Smooth muscle cell (in vitro differentiated cells): Measurements from ENCODE around the gene GALNT1. TPM values are rescaled to one million over a fixed set of nuclear protein-coding genes. Genes with fewer than 3 reads are reported as not detected.

ENCODE experiments used
- DNase-seq: peaks from one replicate; lab custom pipeline; 2025; ENCODE audit not compliant: unreplicated experiment; lab: John Stamatoyannopoulos, UW
- H2AFZ ChIP-seq: fragments of 200-600 bp; sonication (generic); 2 replicates; pipeline ENCODE4 v1.6.0; 2016; ENCODE audit warnings: antibody characterized with exemption, low read depth, mild to moderate bottlenecking
- H3F3A ChIP-seq: fragments of 200-600 bp; sonication (generic); 2 replicates; pipeline ENCODE4 v1.6.0; 2017; ENCODE audit warnings: antibody characterized with exemption, low read depth
- H3K27ac ChIP-seq: fragments of 200-600 bp; sonication (generic); 2 replicates; pipeline ENCODE4 v1.5.1; 2016; ENCODE audit warnings: low read depth, mild to moderate bottlenecking
- H3K27me3 ChIP-seq: fragments of 200-600 bp; sonication (generic); 2 replicates; pipeline ENCODE4 v1.6.1; 2016; ENCODE audit warnings: low read depth, mild to moderate bottlenecking
- H3K36me3 ChIP-seq: fragments of 200-600 bp; sonication (generic); 2 replicates; pipeline ENCODE4 v1.5.1; 2016; ENCODE audit warnings: low read depth
- H3K4me1 ChIP-seq: fragments of 200-600 bp; sonication (generic); 2 replicates; pipeline ENCODE4 v1.5.1; 2016; ENCODE audit warnings: low read depth
- H3K4me2 ChIP-seq: fragments of 200-600 bp; sonication (generic); 2 replicates; pipeline ENCODE4 v1.6.0; 2016; ENCODE audit warnings: mild to moderate bottlenecking
- H3K4me3 ChIP-seq: fragments of 200-600 bp; sonication (generic); 2 replicates; pipeline ENCODE4 v1.5.1; 2016; ENCODE audit warnings: mild to moderate bottlenecking
- H3K79me2 ChIP-seq: fragments of 200-600 bp; sonication (generic); 2 replicates; pipeline ENCODE4 v1.6.0; 2016; ENCODE audit warnings: low read depth, mild to moderate bottlenecking
- H3K9ac ChIP-seq: fragments of 200-600 bp; sonication (generic); 2 replicates; pipeline ENCODE4 v1.6.0; 2016; ENCODE audit warnings: low read depth
- H3K9me3 ChIP-seq: fragments of 200-600 bp; sonication (generic); replicated peaks from 2 replicates; pipeline ENCODE4 v1.5.1; 2016; ENCODE audit warnings: low read depth
- H4K20me1 ChIP-seq: fragments of 200-600 bp; sonication (generic); 2 replicates; pipeline ENCODE4 v1.6.0; 2016; ENCODE audit warnings: low read depth
- WGBS: methylation state at CpG from one replicate; pipeline ENCODE4 v1.1.7; 2016; ENCODE audit warnings: low lambda C conversion rate; 5-methylcytosine and 5-hydroxymethylcytosine counted together
- polyA plus RNA-seq: library from polyadenylated mRNA; unstranded; fragments of >200 nt; fragmentation: Nextera tagmentation; extraction: Ambion mirVana; gene quantifications from 2 replicates; pipeline ENCODE4 v1.2.1, GENCODE V29; 2016
- total RNA-seq: library from RNA; depleted of rRNA; stranded (reverse); fragments of >200 nt; gene quantifications from 2 replicates; pipeline ENCODE4 v1.2.3, GENCODE V29; 2014
- TF ChIP-seq, protein P1 (sequence below): fragments of 200-600 bp; sonication (generic); IDR thresholded peaks from 2 replicates; pipeline ENCODE4 v1.5.1; 2017; ENCODE audit warnings: borderline replicate concordance, mild to moderate bottlenecking, antibody characterized with exemption; ENCODE audit not compliant: insufficient read depth, poor library complexity, severe bottlenecking

The GALNT1 gene
- total and polyA plus RNA-seq, 2 experiments from 2014 or later: 151 to 195 TPM

- H3F3A ChIP-seq: no peaks in the 10 kb centered on the region
- TF ChIP-seq, protein P1, sequence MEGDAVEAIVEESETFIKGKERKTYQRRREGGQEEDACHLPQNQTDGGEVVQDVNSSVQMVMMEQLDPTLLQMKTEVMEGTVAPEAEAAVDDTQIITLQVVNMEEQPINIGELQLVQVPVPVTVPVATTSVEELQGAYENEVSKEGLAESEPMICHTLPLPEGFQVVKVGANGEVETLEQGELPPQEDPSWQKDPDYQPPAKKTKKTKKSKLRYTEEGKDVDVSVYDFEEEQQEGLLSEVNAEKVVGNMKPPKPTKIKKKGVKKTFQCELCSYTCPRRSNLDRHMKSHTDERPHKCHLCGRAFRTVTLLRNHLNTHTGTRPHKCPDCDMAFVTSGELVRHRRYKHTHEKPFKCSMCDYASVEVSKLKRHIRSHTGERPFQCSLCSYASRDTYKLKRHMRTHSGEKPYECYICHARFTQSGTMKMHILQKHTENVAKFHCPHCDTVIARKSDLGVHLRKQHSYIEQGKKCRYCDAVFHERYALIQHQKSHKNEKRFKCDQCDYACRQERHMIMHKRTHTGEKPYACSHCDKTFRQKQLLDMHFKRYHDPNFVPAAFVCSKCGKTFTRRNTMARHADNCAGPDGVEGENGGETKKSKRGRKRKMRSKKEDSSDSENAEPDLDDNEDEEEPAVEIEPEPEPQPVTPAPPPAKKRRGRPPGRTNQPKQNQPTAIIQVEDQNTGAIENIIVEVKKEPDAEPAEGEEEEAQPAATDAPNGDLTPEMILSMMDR: no peak
- no peak overlapping the region for H3K27ac ChIP-seq
Measured at GRCh38 chr18:35559867-35560266, 21.7 kb upstream of the GALNT1 start.

DNA sequence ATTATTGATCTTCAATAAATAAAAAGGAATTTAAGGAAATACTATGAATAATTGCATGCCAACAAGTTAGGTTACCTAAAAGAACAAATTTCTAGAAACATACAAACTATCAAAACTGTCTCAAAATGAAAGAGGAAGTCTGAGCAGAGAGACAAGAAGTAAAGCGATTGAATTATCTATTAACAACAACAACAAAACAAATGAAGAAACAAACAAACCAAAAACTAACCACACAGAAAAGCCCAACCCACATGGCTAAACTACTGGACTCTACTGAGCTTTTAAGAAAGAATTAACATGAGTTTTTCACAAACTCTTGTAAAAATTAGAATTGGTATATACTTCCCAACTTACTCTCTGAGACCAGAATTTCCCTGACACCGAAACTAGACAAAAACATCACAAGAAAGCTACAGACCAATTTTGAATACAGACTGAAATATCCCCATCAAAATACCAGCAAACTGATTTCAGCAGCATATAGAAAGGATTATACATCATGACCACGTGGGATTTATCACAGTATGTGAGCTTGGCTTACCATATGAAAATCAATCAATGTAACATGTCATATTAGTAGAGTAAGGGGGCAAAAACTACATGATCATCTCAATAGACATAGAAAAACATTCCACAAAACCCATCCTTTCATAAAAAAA, 16.6 kb upstream of the GALNT1 start:
- H3K9me3 ChIP-seq: no peaks in the 10 kb centered on the region
- TF ChIP-seq, protein P1: no peak
- WGBS: 85% methylated on average over 3 of the region's 3 CpGs

More at GRCh38 chr18:35559867-35560266, 21.7 kb upstream of the GALNT1 start:
- Histone ChIP-seq H3K4me2 (no peak overlapping the region), H3K9me3 (no peaks in the 10 kb centered on the region), H2AFZ (no peak overlapping the region), H3K79me2 (no peaks in the 10 kb centered on the region), H3K4me1 (no peaks in the 10 kb centered on the region), H3K4me3 (no peak overlapping the region), H3K36me3 (no peaks in the 10 kb centered on the region), H3K9ac (no peak overlapping the region), H3K27me3 (no peaks in the 10 kb centered on the region), H4K20me1 (no peaks in the 10 kb centered on the region)
- no peak for DNase-seq

GRCh38 chr18:35566019-35566418, 15.5 kb upstream of the GALNT1 start:
- H2AFZ ChIP-seq: no peak overlapping the region
- no peak overlapping the region for H3K27ac ChIP-seq
- no peaks in the 10 kb centered on the region for H3K27me3 ChIP-seq
- WGBS: 92% methylated on average over 4 of the region's 4 CpGs
- H3K36me3 ChIP-seq: no peaks in the 10 kb centered on the region
- H3F3A ChIP-seq: no peaks in the 10 kb centered on the region
- TF ChIP-seq, protein P1: no peak
- no peaks in the 10 kb centered on the region for H3K79me2 ChIP-seq
- no peak overlapping the region for H3K4me3 ChIP-seq
- H3K4me2 ChIP-seq: no peak overlapping the region
- no peak overlapping the region for H3K9ac ChIP-seq
- H3K4me1 ChIP-seq: no peaks in the 10 kb centered on the region
- no peaks in the 10 kb centered on the region for H3K9me3 ChIP-seq
- H4K20me1 ChIP-seq: no peaks in the 10 kb centered on the region
- DNase-seq: no peak

More for the DNA sequence above, 16.6 kb upstream of the GALNT1 start:
- Histone ChIP-seq H3F3A (no peaks in the 10 kb centered on the region), H3K4me3 (no peak overlapping the region), H3K36me3 (no peaks in the 10 kb centered on the region), H2AFZ (no peak overlapping the region), H3K4me1 (no peaks in the 10 kb centered on the region), H4K20me1 (no peaks in the 10 kb centered on the region), H3K27me3 (no peaks in the 10 kb centered on the region), H3K79me2 (no peaks in the 10 kb centered on the region), H3K9ac (no peak overlapping the region), H3K27ac (no peak overlapping the region), H3K4me2 (no peak overlapping the region)
- no peak for DNase-seq

GRCh38 chr18:35570182-35570581, 11.4 kb upstream of the GALNT1 start:
- Histone ChIP-seq H3K27ac (no peak overlapping the region), H3K4me3 (no peak overlapping the region), H3K9ac (no peak overlapping the region), H4K20me1 (no peaks in the 10 kb centered on the region), H3K4me1 (no peaks in the 10 kb centered on the region), H3K9me3 (no peaks in the 10 kb centered on the region), H3K4me2 (no peak overlapping the region), H3K27me3 (no peaks in the 10 kb centered on the region), H2AFZ (no peak overlapping the region), H3K36me3 (no peaks in the 10 kb centered on the region), H3F3A (no peaks in the 10 kb centered on the region), H3K79me2 (no peaks in the 10 kb centered on the region)
- 92% methylated on average over 2 of the region's 2 CpGs for WGBS
- TF ChIP-seq, protein P1: no peak
- DNase-seq: no peak
